ENCODE results near the gene ARAP3.

The ARAP3 gene

DNA sequence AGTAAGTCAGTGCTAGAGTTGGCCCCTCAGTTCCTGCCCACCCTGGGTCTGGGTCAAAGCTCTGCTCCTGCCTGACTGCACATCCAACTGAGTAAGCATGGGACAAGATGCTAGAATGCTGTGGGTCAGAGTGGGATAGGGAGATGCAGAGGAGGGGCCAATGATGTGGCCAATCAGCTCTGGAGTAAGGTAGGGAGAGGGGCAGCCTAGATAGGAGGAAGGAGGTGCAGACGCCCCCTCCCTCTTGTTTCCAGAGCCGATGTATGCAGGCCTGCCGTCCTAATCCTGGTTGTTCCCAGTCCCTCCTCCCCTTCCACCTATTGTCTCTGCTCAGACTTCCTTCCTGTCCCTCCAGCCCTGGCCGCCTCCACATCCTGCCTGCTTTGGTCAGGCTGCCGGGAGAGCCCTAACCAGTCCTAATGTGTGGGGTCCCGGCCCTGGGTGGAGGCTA is 1.3 kb downstream of the ARAP3 start:
- no peak for DNase-seq (ENCODE audit: low read depth)
- no peak overlapping the region for H3K4me3 ChIP-seq (ENCODE audit: low read depth, low read length)
- TF ChIP-seq, protein P1, sequence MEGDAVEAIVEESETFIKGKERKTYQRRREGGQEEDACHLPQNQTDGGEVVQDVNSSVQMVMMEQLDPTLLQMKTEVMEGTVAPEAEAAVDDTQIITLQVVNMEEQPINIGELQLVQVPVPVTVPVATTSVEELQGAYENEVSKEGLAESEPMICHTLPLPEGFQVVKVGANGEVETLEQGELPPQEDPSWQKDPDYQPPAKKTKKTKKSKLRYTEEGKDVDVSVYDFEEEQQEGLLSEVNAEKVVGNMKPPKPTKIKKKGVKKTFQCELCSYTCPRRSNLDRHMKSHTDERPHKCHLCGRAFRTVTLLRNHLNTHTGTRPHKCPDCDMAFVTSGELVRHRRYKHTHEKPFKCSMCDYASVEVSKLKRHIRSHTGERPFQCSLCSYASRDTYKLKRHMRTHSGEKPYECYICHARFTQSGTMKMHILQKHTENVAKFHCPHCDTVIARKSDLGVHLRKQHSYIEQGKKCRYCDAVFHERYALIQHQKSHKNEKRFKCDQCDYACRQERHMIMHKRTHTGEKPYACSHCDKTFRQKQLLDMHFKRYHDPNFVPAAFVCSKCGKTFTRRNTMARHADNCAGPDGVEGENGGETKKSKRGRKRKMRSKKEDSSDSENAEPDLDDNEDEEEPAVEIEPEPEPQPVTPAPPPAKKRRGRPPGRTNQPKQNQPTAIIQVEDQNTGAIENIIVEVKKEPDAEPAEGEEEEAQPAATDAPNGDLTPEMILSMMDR (IDR thresholded peaks at IDR 0.05; ENCODE audit: control insufficient read depth, extremely low read depth, insufficient read depth): no peak

DNA sequence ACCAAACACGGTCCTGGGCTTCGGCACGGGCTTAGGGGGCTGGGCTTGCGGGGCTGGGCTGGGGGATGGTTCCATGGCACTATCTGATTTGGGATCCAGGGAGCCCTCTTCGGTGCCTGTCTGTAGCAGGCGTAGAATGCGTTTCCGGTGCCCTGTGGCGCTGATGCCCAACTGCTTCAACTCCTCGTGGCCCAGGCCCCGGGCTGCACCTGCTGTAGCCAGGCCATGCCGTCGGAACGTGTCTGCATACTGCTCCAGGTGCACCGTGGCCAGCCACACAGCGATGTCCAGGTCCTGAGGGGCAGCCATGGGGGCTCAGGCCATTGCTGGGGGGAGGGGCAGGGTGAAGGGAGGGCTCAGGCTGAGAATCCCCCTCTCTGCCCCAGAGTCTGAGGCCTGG is 1.9 kb downstream of the ARAP3 start:
- TF ChIP-seq, protein P1 (IDR thresholded peaks at IDR 0.05; ENCODE audit: control insufficient read depth, extremely low read depth, insufficient read depth): no peak
- no peak for DNase-seq (ENCODE audit: low read depth)
- H3K4me3 ChIP-seq (ENCODE audit: low read depth, low read length): no peak overlapping the region

DNA sequence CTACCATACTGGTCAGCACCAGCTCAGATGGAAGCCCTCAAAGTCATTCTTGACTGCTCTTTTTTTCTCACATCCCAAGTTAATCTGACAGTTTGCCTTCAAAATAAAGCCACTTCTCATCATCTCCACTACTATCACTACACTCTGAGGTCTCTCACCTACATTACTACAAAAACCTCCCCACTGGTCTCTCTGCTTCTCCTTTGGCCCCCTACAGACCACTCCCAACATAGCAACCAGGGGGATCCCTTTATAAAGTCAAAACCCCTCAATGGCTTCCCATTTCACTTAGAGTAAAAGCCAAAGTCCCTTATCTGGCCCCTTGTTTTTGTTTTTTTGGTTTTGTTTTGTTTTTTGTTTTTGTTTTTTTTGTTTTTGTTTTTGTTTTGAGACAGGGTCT is 4.6 kb downstream of the ARAP3 start:
- DNase-seq (ENCODE audit: low read depth): no peak
- TF ChIP-seq, protein P1 (IDR thresholded peaks at IDR 0.05; ENCODE audit: control insufficient read depth, extremely low read depth, insufficient read depth): no peak
- H3K4me3 ChIP-seq (ENCODE audit: low read depth, low read length): no peak overlapping the region

DNA sequence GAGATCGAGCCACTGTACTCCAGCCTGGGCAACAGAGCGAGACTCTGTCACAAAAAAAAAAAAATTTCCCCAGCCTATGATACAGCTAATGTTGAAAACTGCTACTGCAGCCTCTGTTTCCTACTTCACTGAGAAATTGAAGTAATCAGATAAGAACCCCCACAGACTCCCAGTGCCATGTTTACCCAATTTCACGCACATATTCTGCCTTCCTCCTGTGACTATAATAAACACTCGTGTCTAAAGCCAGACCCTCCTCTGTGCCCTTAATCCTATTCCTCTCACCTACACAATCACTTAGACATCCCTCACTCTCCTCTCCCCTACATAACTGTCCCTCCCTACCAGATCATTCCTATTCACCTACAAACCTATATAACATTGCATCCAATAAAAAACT is 6.4 kb downstream of the ARAP3 start:
- TF ChIP-seq, protein P1 (IDR thresholded peaks at IDR 0.05; ENCODE audit: control insufficient read depth, extremely low read depth, insufficient read depth): no peak
- H3K4me3 ChIP-seq (ENCODE audit: low read depth, low read length): no peak overlapping the region
- DNase-seq (ENCODE audit: low read depth): no peak

DNA sequence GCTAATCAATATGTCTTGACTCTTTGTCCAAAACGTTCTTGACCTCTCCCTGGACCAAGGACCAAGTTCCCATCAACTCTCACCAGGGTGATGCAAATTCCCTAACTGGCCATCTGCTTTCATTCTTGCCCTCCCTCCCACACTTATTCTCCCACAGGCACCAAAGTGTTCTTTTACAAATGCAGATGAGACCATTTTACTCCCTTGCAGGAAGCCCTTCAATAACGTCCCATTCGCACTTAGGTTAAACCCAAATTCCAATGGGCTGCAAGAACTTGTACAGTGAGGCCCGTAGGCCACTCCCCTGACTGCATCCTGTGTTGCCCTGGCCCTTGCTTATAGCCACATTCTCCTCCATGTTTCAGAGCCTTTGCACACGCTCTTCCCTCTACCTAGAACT is 7.3 kb downstream of the ARAP3 start:
- no peak overlapping the region for H3K4me3 ChIP-seq (ENCODE audit: low read depth, low read length)
- no peak for DNase-seq (ENCODE audit: low read depth)
- TF ChIP-seq, protein P1 (IDR thresholded peaks at IDR 0.05; ENCODE audit: control insufficient read depth, extremely low read depth, insufficient read depth): no peak

DNA sequence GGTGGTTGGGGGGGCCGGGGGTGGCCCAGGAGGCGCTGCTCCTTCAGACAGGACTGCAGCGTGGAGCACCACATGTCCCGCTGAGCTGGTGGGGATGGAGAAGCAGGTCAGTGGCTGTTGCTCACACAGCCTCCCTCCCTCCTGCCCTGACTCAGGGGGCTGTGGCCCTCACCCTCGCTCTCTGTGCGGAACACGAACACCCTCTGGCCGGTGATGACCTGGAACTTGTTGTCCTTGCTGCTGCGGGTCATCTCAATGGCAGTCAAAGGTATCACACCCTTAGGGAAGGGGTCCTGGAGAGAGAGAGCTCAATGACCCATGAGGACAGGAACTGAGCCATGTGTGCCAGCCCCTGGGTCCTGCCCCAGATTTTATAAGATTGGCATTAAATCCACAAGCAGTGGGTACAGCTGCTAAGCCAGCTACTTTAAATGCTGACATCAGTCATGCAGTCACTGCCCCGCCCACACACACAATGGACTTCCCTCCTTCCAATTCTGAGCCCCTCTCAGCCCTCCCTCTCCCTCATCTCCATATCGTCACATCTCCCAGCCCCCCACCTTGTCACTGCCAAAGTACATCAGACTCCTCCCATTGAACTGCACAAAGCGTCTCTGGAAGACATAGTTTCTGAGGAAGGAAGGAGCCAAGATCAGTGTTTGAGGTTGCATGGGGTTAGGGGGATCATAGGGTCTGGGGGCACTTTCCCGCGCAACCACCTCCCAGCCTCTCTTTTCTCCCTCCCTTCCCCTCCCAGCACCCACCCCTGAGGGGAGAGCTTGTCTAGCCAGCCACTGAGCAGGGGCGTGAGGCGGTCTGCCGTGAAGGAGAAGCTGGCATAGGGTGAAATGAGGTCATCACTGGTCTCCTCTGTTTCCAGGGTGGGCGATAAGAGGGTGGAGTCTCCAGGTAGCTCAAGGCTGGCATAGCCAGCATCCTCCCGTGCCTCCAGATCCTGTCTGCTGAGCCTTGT is 8.9 kb downstream of the ARAP3 start:
- DNase-seq (ENCODE audit: low read depth): no peak
- TF ChIP-seq, protein P1 (IDR thresholded peaks at IDR 0.05; ENCODE audit: control insufficient read depth, extremely low read depth, insufficient read depth): no peak
- H3K4me3 ChIP-seq (ENCODE audit: low read depth, low read length): no peak overlapping the region
